22Rv1 (cell line): ENCODE results near the gene VANGL2.
A peak's percentile ranks its signal among the peaks of the same experiment; 100 is the strongest.

Experiments
- H3K27ac ChIP-seq: fragments of 450-650 bp; 2 replicates; pipeline ENCODE4 v1.5.1; 2017
- CTCF ChIP-seq: fragments of 450-650 bp; IDR thresholded peaks from 2 replicates; pipeline ENCODE4 v1.5.1; 2017; ENCODE audit warnings: mild to moderate bottlenecking
- ZFX ChIP-seq: fragments of 450-650 bp; IDR thresholded peaks from 2 replicates; pipeline ENCODE4 v1.6.1; 2017; ENCODE audit warnings: antibody characterized with exemption, borderline replicate concordance

Gene VANGL2

GRCh38 chr1:160400223-160400645, at the start of gene VANGL2:
VANGL2 (plus strand) TSS chr1:160400564; CDS start chr1:160415838, 15,274 bp downstream.
- no peak for TF ChIP-seq ZFX
- H3K27ac ChIP-seq: no peak within 1 kb of the TSS

- H3K27ac ChIP-seq: no peak overlapping the region
- no peak for TF ChIP-seq ZFX
- no peak for TF ChIP-seq CTCF
Observed at GRCh38 chr1:160351629-160352028, 48.7 kb upstream of the VANGL2 start.

- no peak overlapping the region for H3K27ac ChIP-seq
- TF ChIP-seq CTCF (no peak), ZFX (no peak)
Observed at GRCh38 chr1:160352555-160352954, 47.8 kb upstream of the VANGL2 start.

GRCh38 chr1:160353223-160353622, 47.1 kb upstream of the VANGL2 start:
- H3K27ac ChIP-seq: no peak overlapping the region
- TF ChIP-seq CTCF (no peak), ZFX (no peak)

- H3K27ac ChIP-seq: no peak overlapping the region
- TF ChIP-seq CTCF: peak; percentile 77
- TF ChIP-seq ZFX: no peak
Observed at GRCh38 chr1:160354388-160354985, 45.9 kb upstream of the VANGL2 start.

GRCh38 chr1:160357286-160358002, 42.9 kb upstream of the VANGL2 start:
- TF ChIP-seq CTCF (no peak), ZFX (no peak)
- H3K27ac ChIP-seq: no peak overlapping the region

GRCh38 chr1:160358073-160358472, 42.3 kb upstream of the VANGL2 start:
- no peak overlapping the region for H3K27ac ChIP-seq
- TF ChIP-seq CTCF (no peak), ZFX (no peak)
